ENCODE data around the gene AATK.

GRCh38 chr17:81113158-81113724 lies 52.8 kb downstream of the AATK start:
- no peak for TF ChIP-seq CTCF (IDR thresholded peaks at IDR 0.05)
- no peak for TF ChIP-seq POLR2A (IDR thresholded peaks at IDR 0.05)
